Tongue (tissue), 2 donors: ENCODE data around the gene CARHSP1. TPM values are rescaled to one million over a fixed set of nuclear protein-coding genes. Genes with fewer than 3 reads are reported as not detected.
A peak's percentile ranks its signal among the peaks of the same experiment; 100 is the strongest.
"Not testable (repeated sequence)": the region's sequence is repeated elsewhere in the genome, so short reads cannot be mapped to it uniquely, and the experiment has no call there.

ENCODE experiments used
- DNase-seq: peaks from one replicate; pipeline ENCODE4 v3.0.0-alpha.2; 2015
- total RNA-seq: library from RNA; depleted of rRNA; stranded (reverse); fragments of >200 nt; gene quantifications from one replicate; pipeline ENCODE4 v1.2.3, GENCODE V29; 2014

CARHSP1 gene
- total RNA-seq, 1 donor from 2014 or later = 78.0 TPM

- DNase-seq = no peak
Measured at GRCh38 chr16:8872071-8872470, 3.3 kb upstream of the CARHSP1 start.

GRCh38 chr16:8869988-8870241 lies 1.1 kb upstream of the CARHSP1 start:
- DNase-seq = not testable (repeated sequence)

- no peak for DNase-seq
Measured at GRCh38 chr16:8869212-8869987, 594 bp upstream of the CARHSP1 start.

GRCh38 chr16:8867932-8868415 lies 832 bp downstream of the CARHSP1 start:
- no peak for DNase-seq

GRCh38 chr16:8867216-8867931 lies 1.4 kb downstream of the CARHSP1 start:
- peak; percentile 70 for DNase-seq

GRCh38 chr16:8866884-8867215 lies 2.0 kb downstream of the CARHSP1 start:
- no peak for DNase-seq

- peak; percentile 74 for DNase-seq
Measured at GRCh38 chr16:8866118-8866883, 2.5 kb downstream of the CARHSP1 start.

- no peak for DNase-seq
Measured at GRCh38 chr16:8865145-8865882, 3.5 kb downstream of the CARHSP1 start.

GRCh38 chr16:8864480-8865110 lies 4.2 kb downstream of the CARHSP1 start:
- no peak for DNase-seq

- DNase-seq = no peak
Measured at GRCh38 chr16:8863594-8864424, 5.0 kb downstream of the CARHSP1 start.

GRCh38 chr16:8862309-8863130 lies 6.3 kb downstream of the CARHSP1 start:
- DNase-seq = no peak

- DNase-seq = no peak
Measured at GRCh38 chr16:8861563-8862308, 7.1 kb downstream of the CARHSP1 start.

GRCh38 chr16:8859913-8860881 lies 8.6 kb downstream of the CARHSP1 start:
- no peak for DNase-seq

GRCh38 chr16:8858994-8859912 lies 9.6 kb downstream of the CARHSP1 start:
- DNase-seq = no peak

- no peak for DNase-seq
Measured at GRCh38 chr16:8855972-8856371, 12.8 kb downstream of the CARHSP1 start.

- no peak for DNase-seq
Measured at GRCh38 chr16:8855051-8855786, 13.6 kb downstream of the CARHSP1 start.
